ENCODE results near the gene GLIS2.

Gene GLIS2

GRCh38 chr16:4317532-4318450 lies 1.9 kb downstream of the GLIS2 start:
- no peak for TF ChIP-seq CTCF (IDR thresholded peaks at IDR 0.05; ENCODE audit: extremely low read depth, missing control alignments)
- no peak for DNase-seq (ENCODE audit: low spot score)

GRCh38 chr16:4318451-4318910 lies 2.6 kb downstream of the GLIS2 start:
- DNase-seq (ENCODE audit: low spot score): no peak
- TF ChIP-seq CTCF (IDR thresholded peaks at IDR 0.05; ENCODE audit: extremely low read depth, missing control alignments): no peak

- DNase-seq (ENCODE audit: low spot score): no peak
- no peak for TF ChIP-seq CTCF (IDR thresholded peaks at IDR 0.05; ENCODE audit: extremely low read depth, missing control alignments)
Measured at GRCh38 chr16:4318967-4319366, 3.1 kb downstream of the GLIS2 start.

- peak; percentile 76 for DNase-seq (ENCODE audit: low spot score)
- no peak for TF ChIP-seq CTCF (IDR thresholded peaks at IDR 0.05; ENCODE audit: extremely low read depth, missing control alignments)
Measured at GRCh38 chr16:4319454-4320421, 3.9 kb downstream of the GLIS2 start.

- TF ChIP-seq CTCF (IDR thresholded peaks at IDR 0.05; ENCODE audit: extremely low read depth, missing control alignments): no peak
- DNase-seq (ENCODE audit: low spot score): no peak
Measured at GRCh38 chr16:4320571-4321137, 4.8 kb downstream of the GLIS2 start.

- no peak for TF ChIP-seq CTCF (IDR thresholded peaks at IDR 0.05; ENCODE audit: extremely low read depth, missing control alignments)
- DNase-seq (ENCODE audit: low spot score): no peak
Measured at GRCh38 chr16:4321286-4322120, 5.6 kb downstream of the GLIS2 start.
